Medulla oblongata (tissue), 1 donor: ENCODE results near the gene GOLGA6L24.
"Not testable (repeated sequence)": the region's sequence is repeated elsewhere in the genome, so short reads cannot be mapped to it uniquely, and the experiment has no call there.

ENCODE experiments used
- DNase-seq: peaks from one replicate; pipeline ENCODE4 v3.0.0-alpha.2; 2015; ENCODE audit errors: extremely low spot score

The GOLGA6L24 gene, protein sequence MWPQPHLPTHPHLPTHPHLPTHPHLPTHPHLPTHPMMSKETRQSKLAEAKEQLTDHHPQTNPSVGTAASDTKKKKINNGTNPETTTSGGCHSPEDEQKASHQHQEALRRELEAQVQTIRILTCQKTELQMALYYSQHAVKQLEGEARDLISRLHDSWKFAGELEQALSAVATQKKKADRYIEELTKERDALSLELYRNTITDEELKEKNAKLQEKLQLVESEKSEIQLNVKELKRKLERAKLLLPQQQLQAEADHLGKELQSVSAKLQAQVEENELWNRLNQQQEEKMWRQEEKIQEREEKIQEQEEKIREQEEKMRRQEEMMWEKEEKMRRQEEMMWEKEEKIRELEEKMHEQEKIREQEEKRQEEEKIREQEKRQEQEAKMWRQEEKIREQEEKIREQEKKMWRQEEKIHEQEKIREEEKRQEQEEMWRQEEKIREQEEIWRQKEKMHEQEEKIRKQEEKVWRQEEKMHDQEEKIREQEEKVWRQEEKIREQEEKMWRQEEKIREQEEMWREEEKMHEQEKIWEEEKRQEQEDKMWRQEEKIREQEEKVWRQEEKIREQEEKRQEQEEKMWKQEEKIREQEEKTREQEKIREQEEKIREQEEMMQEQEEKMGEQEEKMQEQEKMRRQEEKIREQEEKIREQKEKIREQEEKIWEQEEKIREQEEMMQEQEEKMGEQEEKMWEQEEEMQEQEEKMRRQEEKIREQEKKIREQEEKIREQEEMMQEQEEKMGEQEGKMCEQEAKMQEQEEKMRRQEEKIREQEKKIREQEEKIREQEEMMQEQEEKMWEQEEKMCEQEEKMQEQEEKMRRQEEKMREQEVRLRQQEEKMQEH

DNA sequence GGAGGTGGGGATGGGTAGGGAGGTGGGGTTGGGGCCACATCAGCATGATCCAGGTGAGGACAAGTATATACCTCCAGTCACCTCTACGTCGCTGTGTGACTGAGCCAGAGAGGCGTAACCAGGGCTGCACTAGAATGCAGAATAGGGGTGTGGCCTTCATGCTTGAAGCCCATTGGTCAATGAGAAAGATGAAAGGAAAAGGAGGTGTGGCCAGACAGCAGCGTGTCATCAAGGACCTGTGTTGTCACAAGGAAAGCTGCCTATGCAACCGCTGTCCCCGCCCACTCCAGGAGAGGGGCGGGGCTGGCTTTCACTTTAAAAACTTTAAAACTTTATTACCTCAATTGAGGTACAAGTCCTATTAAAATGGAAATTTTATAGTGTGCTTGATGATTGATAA is at the start of gene GOLGA6L24:
GOLGA6L24 (minus strand) TSS at position 101 of the 400 bp plus-strand sequence; CDS start at position 40, 61 bp downstream.
- DNase-seq: not testable (repeated sequence)

DNA sequence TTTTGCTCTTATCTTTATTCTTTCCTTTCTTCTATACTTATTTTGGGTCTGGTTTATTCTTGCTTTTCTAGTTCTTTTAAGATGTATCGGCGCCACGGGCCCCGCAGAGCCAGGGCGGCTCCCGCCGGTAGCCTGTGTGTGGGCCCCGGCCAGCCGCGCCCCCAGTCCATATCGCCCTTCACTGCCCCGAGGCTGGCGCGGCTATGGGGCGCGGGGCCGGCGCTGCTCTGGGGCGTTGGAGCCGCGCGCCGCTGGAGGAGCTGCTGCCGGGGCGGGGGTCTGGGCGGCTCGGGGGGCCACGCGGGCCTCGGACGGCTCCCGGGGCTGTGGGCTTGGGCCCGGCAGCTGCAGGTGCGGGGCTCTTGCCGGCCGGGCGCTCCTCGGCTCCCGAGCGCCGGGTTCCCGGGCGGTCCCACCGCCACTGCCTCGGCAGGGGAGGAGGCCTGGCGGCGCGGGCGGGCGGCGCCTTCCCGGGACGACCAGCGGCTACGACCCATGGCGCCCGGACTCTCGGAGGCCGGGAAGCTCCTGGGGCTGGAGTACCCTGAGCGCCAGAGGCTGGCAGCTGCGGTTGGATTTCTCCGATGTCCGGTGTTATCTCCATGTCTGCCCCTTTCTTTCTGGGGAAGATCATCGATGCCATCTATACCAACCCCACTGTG is 45.0 kb upstream of the GOLGA6L24 start:
- not testable (repeated sequence) for DNase-seq

DNA sequence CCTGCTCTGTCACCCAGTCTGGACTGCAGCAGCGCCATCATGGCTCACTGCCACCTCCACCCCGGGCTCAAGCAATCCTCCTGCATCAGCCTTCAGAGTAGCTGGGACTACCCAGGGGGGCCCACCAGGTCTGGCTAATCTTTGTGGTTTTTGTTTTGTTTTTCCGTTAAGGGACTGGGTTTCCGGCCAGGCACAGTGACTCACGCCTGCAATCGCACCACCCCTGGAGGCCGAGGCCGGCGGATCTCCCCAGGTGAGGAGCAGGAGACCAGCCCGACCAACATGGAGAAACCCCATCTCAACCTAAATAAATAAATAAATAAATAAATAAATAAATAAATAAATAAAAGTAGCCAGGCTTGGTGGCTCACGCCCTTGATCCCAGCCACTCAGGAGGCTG is 38.1 kb upstream of the GOLGA6L24 start:
- DNase-seq: not testable (repeated sequence)

DNA sequence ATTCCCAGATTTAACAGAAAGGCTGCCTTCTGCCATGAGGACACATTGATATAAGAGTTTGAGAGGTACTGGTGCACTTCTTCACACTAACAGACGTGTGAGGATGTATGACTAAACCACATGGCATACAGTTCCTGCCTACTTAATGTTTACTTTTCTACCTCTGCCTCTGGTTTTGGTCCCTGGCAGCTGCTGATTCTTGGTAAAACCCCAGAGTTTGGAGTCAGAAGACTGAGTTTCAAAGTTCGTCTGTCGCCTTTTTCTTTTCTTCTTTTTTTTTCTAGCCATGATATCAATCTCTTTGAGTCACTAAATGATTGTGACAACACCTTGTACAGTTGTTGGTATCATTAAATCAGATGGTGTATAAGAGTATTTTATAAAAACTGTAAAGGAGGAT is 22.2 kb upstream of the GOLGA6L24 start:
- not testable (repeated sequence) for DNase-seq

DNA sequence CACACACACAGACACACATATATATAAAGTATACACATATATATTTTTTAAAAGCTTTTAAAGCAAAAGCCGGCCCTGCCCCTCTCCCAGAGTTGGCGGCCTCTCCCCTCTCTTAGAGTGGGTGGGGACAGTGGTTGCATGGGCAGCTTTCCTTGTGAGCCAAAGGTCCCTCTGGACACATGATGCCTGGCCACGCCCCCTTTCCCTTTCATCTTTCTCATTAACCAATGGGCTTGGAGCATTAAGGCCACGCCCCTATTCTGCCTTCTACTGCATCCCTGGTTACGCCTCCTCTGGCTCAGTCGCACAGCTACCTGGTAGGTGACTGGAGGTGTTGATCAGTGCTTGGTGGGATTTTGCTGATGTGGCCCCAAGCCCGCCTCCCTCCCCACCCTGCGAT is 20.5 kb upstream of the GOLGA6L24 start, which contains the start of gene GOLGA8F:
GOLGA8F (plus strand) TSS at position 301 of the 400 bp plus-strand sequence; CDS start at position 399, 98 bp downstream.
- DNase-seq: not testable (repeated sequence)

DNA sequence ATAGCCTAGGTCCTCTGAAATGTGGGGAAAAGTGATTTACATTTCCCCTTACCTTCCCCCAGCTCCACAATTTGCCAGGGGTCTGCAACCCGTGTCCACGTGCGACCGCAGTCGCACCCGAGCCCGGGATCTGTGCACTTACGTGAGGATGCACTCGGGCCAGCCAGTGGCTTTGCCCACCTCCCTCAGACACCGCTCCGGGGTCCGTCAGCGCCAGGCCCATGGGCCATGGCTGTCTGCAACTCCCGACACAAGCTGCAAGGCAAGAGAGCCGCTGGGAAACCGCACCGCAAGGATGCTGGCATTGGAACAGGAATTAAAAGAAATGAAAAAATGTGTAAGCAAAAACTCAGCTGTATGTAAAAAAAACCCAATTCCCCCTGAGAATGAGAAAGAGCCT is 7.6 kb upstream of the GOLGA6L24 start:
- DNase-seq: not testable (repeated sequence)

DNA sequence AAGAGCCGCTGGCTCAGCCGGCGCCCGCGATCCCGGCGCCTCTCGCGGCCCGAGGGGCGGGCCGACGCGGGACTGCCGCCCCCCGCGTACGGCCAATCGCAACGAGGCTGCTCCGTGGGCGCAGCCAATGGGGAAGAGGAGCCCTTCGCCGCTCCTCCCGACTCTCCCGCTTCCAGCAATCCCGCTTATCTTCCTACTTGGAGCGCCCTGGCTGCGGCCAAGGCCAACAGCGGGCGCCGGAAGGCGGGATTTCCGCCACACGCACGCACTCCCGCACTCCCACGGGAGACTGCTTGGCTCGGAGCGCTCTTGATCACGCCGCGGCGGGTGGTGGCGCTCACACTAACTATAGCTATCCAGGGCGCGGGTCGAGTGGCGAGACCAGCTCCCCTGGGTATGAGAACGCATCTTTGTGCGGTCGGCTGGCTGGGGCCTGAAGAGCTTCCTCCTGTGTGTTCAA is 35.7 kb downstream of the GOLGA6L24 start, which contains the start of gene HERC2:
HERC2 (minus strand) TSS at position 51 of the 460 bp plus-strand sequence. CDS start 746 bp downstream, outside the sequence.
- DNase-seq: not testable (repeated sequence)

DNA sequence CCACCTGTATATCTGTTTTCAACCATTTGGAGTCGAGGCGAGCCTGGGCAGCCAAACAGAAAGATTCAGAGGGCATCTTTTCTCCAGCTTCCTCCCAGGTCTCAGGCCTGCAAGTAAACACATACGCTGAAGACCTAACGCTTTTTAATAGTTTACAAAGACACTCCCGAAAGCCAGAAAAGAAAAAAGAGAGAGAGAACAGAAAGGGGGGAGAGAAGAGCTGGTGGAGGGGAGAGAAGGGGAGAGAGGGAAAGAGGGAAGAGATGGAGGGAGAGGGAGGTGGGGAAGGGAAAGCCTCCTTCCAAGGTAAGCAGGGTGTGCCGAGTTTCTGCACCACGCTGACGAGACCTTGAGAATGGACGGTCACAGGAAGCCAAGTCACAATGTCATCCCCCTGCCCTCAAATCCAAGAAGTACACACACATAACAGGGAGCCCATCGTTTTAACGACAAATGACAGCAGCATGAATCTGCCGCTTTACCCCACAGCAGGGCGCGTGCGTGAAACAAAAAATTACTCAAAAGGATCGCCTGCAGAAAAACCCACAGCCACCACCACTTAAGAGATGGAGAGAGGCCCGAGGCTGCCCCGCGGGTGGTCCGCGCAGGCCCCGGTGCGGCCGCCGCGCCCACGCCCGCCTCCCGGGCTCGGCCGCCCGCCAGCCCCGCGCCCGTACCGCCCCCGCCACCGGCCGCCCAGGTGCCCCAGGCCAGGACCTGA is 36.4 kb downstream of the GOLGA6L24 start:
- DNase-seq: not testable (repeated sequence)

DNA sequence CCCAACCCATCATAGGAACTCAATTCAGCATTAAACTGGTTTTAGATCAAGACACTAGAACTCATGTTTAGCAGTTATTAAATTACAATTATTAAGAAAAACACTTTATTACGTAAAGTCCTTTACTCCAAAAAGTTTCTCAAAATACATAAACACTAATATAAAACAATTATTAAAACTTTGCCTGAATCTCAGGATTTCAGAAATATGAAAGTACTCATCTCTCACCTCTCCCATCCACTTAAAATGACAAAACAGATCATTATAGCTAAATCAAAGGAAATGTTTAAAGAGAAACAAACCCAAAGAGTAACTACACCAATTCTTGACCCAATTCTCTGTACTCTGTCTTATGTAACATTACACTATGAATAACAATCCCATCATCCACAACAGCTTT is 38.2 kb downstream of the GOLGA6L24 start:
- not testable (repeated sequence) for DNase-seq

DNA sequence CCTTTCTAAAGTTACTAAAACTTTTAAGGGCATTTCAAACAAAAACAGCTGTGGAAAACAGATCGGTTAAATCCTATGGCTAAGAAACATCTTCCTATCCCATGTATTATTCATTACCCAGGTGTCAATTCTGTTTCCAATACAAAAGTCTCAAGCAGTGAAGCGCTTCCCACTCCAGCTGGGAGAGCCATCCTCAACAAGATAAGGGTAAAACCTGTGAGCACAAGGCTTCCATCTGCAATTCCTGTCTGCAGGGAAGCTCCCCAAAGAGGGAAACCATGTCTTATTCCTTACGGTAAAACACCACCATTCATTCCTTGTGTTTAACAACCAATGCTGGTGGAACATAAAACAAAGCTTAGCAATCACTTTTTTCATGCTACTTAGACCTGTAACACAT is 39.1 kb downstream of the GOLGA6L24 start:
- DNase-seq: not testable (repeated sequence)

DNA sequence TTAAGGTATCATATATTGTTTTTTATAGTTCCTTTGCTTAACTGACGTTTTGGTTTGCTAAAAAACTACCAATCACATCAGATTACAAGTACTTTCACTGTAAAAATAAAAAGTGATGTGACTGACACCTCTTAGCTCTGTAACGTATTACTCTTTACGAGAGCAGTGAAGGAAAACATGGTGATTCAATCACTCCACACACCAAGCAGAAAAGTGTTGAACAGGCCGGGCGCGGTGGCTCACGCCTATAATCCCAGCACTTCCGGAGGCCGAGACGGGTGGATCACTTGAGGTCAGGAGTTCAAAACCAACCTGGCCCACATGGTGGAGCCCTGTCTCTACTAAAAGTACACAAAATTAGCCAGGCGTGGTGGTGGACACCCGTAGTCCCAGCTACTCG is 39.8 kb downstream of the GOLGA6L24 start:
- DNase-seq: not testable (repeated sequence)

DNA sequence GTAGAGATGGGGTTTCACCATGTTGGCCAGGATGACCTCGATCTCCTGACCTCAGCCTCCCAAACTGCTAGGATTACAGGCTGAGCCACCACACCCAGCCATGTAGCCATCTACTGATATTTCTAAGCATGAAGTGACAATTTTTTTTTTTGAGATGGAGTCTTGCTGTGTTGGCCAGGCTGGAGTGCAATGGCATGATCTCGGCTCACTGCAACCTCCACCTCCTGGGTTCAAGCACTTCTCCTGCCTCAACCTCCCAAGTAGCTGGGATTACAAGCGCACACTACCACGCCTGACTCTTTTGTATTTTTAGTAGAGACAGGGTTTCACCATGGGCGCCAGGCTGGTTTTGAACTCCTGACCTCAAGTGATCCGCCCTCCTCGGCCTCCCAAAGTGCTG is 40.9 kb downstream of the GOLGA6L24 start:
- not testable (repeated sequence) for DNase-seq

DNA sequence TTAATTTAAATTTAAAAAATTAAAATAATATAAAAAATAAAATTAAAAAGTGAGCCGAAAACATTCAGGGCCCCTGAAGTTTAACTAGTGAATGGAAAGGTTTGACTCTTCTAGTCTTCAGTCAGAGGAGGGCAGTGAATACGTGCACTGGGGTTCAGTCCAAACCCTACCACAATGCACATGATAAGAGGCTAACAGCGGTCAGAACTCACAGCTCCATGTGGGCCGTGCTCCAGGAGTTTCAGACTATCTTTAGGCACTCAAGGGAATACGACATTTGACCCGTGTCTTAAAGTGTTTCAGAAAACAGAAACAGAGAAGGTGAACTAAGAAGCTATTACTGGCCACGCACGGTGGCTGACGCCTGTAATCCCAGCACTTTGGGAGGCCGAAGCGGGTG is 47.4 kb downstream of the GOLGA6L24 start:
- not testable (repeated sequence) for DNase-seq

DNA sequence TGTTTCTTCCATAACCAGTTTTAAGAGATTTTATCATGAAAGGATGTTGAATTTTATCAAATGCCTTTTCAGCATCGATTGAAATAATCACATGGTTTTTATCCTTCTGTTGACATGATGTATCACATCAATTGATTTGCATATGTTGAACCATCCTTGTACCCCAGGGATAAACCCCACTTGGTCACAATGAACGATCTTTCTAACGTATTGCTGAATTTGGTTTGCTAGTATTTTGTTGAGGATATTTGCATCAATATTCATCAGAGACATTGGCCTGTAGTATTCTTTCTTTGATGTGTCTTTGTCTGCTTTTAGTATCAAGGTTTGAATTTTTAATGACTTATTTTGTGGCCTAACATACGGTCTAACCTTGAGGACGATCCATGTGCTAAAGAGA is 49.2 kb downstream of the GOLGA6L24 start:
- not testable (repeated sequence) for DNase-seq
